DOHH2 (cell line): ENCODE results near the gene SNX33.

Source experiments
- H3F3A ChIP-seq: fragments of 200-600 bp; sonication (generic), shearing (Covaris generic); 2 replicates; pipeline ENCODE4 v1.6.0; 2016; ENCODE audit warnings: antibody characterized with exemption, mild to moderate bottlenecking; ENCODE audit not compliant: control insufficient read depth, insufficient read depth
- H3K27ac ChIP-seq: fragments of 200-600 bp; sonication (generic); 2 replicates; pipeline ENCODE4 v1.5.1; 2014; ENCODE audit warnings: low read depth, mild to moderate bottlenecking, low read length, moderate library complexity
- H3K27me3 ChIP-seq: fragments of 200-600 bp; sonication (generic); 2 replicates; pipeline ENCODE4 v1.6.1; 2014; ENCODE audit warnings: mild to moderate bottlenecking, low read length, mixed read lengths; ENCODE audit not compliant: control insufficient read depth
- H3K36me3 ChIP-seq: fragments of 200-600 bp; sonication (generic); 2 replicates; pipeline ENCODE4 v1.6.1; 2014; ENCODE audit warnings: mild to moderate bottlenecking, low read length, moderate library complexity, mixed read lengths; ENCODE audit not compliant: control insufficient read depth
- H3K4me1 ChIP-seq: fragments of 200-600 bp; sonication (generic); 2 replicates; pipeline ENCODE4 v1.6.1; 2014; ENCODE audit warnings: mild to moderate bottlenecking, low read length, mixed read lengths; ENCODE audit not compliant: control insufficient read depth
- H3K4me2 ChIP-seq: fragments of 200-600 bp; sonication (generic); 2 replicates; pipeline ENCODE4 v1.6.0; 2014; ENCODE audit warnings: mild to moderate bottlenecking, low read length, moderate library complexity
- H3K4me3 ChIP-seq: fragments of 200-600 bp; sonication (generic); 2 replicates; pipeline ENCODE4 v1.5.1; 2014; ENCODE audit warnings: mild to moderate bottlenecking, low read length, mixed read lengths
- H3K79me2 ChIP-seq: fragments of 200-600 bp; sonication (generic); 2 replicates; pipeline ENCODE4 v1.6.1; 2014; ENCODE audit warnings: mild to moderate bottlenecking, low read length, mixed read lengths; ENCODE audit not compliant: control insufficient read depth
- H3K9me2 ChIP-seq: fragments of 200-600 bp; sonication (generic); replicated peaks from 2 replicates; pipeline ENCODE4 v1.6.1; 2014; ENCODE audit warnings: mild to moderate bottlenecking, low read length, mixed read lengths; ENCODE audit not compliant: control insufficient read depth
- H3K9me3 ChIP-seq: fragments of 200-600 bp; sonication (generic); 2 replicates; pipeline ENCODE4 v1.6.1; 2014; ENCODE audit warnings: antibody characterized with exemption, low read length, mixed read lengths; ENCODE audit not compliant: control insufficient read depth, insufficient read depth
- H4K20me1 ChIP-seq: fragments of 200-600 bp; sonication (generic); 2 replicates; pipeline ENCODE4 v1.6.0; 2014; ENCODE audit warnings: low read depth, mild to moderate bottlenecking, antibody characterized with exemption, low read length, moderate library complexity; ENCODE audit not compliant: control insufficient read depth, insufficient read depth
- EZH2phosphoT487 ChIP-seq: fragments of 200-600 bp; sonication (generic); IDR thresholded peaks from 2 replicates; pipeline ENCODE4 v1.6.1; 2017; ENCODE audit warnings: borderline replicate concordance, mild to moderate bottlenecking, antibody characterized with exemption, low read length, moderate library complexity, mixed read lengths
- TF ChIP-seq, protein P1 (sequence below): fragments of 200-600 bp; sonication (generic); IDR thresholded peaks from one replicate; pipeline ENCODE4 v1.5.1; 2014; ENCODE audit warnings: antibody characterized with exemption, mild to moderate bottlenecking, low read depth, low read length; ENCODE audit not compliant: poor library complexity, severe bottlenecking

Gene SNX33

GRCh38 chr15:75693501-75694240 lies 46.0 kb downstream of the SNX33 start:
- no peaks in the 10 kb centered on the region for H3F3A ChIP-seq
- no peak overlapping the region for H3K4me3 ChIP-seq
- no peaks in the 10 kb centered on the region for H3K79me2 ChIP-seq
- H3K27me3 ChIP-seq, result peaks cover 4% of the 10 kb centered on the region; the same call in 1 of the 2 replicates
- H3K4me2 ChIP-seq, result no peak overlapping the region
- H3K27ac ChIP-seq, result no peak overlapping the region
- H3K4me1 ChIP-seq, result peaks cover 25% of the 10 kb centered on the region
- no peaks in the 10 kb centered on the region for H3K9me3 ChIP-seq
- H4K20me1 ChIP-seq, result no peaks in the 10 kb centered on the region
- TF ChIP-seq, protein P1, sequence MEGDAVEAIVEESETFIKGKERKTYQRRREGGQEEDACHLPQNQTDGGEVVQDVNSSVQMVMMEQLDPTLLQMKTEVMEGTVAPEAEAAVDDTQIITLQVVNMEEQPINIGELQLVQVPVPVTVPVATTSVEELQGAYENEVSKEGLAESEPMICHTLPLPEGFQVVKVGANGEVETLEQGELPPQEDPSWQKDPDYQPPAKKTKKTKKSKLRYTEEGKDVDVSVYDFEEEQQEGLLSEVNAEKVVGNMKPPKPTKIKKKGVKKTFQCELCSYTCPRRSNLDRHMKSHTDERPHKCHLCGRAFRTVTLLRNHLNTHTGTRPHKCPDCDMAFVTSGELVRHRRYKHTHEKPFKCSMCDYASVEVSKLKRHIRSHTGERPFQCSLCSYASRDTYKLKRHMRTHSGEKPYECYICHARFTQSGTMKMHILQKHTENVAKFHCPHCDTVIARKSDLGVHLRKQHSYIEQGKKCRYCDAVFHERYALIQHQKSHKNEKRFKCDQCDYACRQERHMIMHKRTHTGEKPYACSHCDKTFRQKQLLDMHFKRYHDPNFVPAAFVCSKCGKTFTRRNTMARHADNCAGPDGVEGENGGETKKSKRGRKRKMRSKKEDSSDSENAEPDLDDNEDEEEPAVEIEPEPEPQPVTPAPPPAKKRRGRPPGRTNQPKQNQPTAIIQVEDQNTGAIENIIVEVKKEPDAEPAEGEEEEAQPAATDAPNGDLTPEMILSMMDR, result no peak
- no peak for TF ChIP-seq EZH2phosphoT487
- no peaks in the 10 kb centered on the region for H3K36me3 ChIP-seq
- H3K9me2 ChIP-seq, result no peaks in the 10 kb centered on the region

- H3K4me1 ChIP-seq, result peaks cover 28% of the 10 kb centered on the region
- no peaks in the 10 kb centered on the region for H3K9me2 ChIP-seq
- no peaks in the 10 kb centered on the region for H4K20me1 ChIP-seq
- H3K27ac ChIP-seq, result no peak overlapping the region
- peak overlapping the region; percentile 49 for H3K4me2 ChIP-seq
- H3K27me3 ChIP-seq, result peaks cover 4% of the 10 kb centered on the region; the same call in 1 of the 2 replicates
- H3K4me3 ChIP-seq, result no peak overlapping the region
- H3F3A ChIP-seq, result no peaks in the 10 kb centered on the region
- H3K36me3 ChIP-seq, result no peaks in the 10 kb centered on the region
- no peaks in the 10 kb centered on the region for H3K9me3 ChIP-seq
- no peaks in the 10 kb centered on the region for H3K79me2 ChIP-seq
- TF ChIP-seq, protein P1, result peak; percentile 55
- TF ChIP-seq EZH2phosphoT487, result no peak
Observed at GRCh38 chr15:75694241-75695182, 46.8 kb downstream of the SNX33 start.

DNA sequence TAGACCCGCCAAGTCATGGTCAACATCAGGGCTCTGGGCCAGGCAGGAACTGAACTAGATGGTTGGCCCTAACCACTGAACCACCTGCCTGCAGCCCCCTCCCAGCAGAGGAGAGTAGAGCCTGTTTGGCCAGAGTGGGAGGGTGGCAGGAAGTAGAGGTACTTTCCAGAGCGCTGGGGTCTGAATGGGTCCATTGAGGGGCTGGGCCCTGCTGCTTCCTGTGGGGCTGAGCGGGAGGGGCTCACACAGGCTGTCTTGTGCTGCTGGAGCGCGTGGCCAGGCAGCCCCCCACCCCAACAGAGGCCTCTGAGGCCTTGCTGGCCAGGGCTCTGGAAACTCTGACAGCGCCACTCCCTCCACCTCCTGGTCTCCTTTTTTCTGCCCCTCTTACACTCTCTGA lies 47.5 kb downstream of the SNX33 start:
- Histone ChIP-seq H3K4me3 (peak overlapping the region; percentile 17; the same call in 1 of the 2 replicates), H3K4me2 (peak overlapping the region; percentile 49), H4K20me1 (no peaks in the 10 kb centered on the region), H3K27ac (no peak overlapping the region), H3K79me2 (no peaks in the 10 kb centered on the region), H3F3A (no peaks in the 10 kb centered on the region), H3K9me3 (no peaks in the 10 kb centered on the region), H3K9me2 (no peaks in the 10 kb centered on the region), H3K36me3 (no peaks in the 10 kb centered on the region), H3K4me1 (peaks cover 34% of the 10 kb centered on the region), H3K27me3 (peaks cover 4% of the 10 kb centered on the region; the same call in 1 of the 2 replicates)
- TF ChIP-seq, protein P1, result no peak
- no peak for TF ChIP-seq EZH2phosphoT487
